H1 (cell line): ENCODE results near the gene CASP3. TPM values are rescaled to one million over a fixed set of nuclear protein-coding genes. Genes with fewer than 3 reads are reported as not detected.

Experiments
- CEBPB ChIP-seq: IDR thresholded peaks from 2 replicates; pipeline ENCODE4 v1.6.1; 2012; ENCODE audit warnings: low read depth, low read length
- HDAC2 ChIP-seq, 2 experiments: fragments of 300-600 bp in 1 of 2; sonication (generic) in 1 of 2; IDR thresholded peaks; 2 replicates each; pipeline ENCODE4 v1.6.1; 2011 to 2012; ENCODE audit warnings: low read depth in 2 of 2, low read length in 2 of 2, mild to moderate bottlenecking in 2 of 2, moderate library complexity in 2 of 2, borderline replicate concordance in 1 of 2, inconsistent platforms in 1 of 2
- JUN ChIP-seq: IDR thresholded peaks from 2 replicates; pipeline ENCODE4 v1.6.1; 2011; ENCODE audit warnings: low read depth, mild to moderate bottlenecking, improper control_type of control experiment, low read length
- POLR2AphosphoS5 ChIP-seq: IDR thresholded peaks from 2 replicates; pipeline ENCODE4 v1.6.1; 2011; ENCODE audit warnings: low read depth, low read length
- RAD21 ChIP-seq, 2 experiments: IDR thresholded peaks in 1 of 2; conservative IDR thresholded peaks in 1 of 2; 2 replicates each; pipeline ENCODE4 v1.6.1; 2011; ENCODE audit warnings: low read depth in 2 of 2, low read length in 2 of 2, improper control_type of control experiment in 1 of 2, inconsistent platforms in 1 of 2, mild to moderate bottlenecking in 1 of 2, moderate library complexity in 1 of 2
- SAP30 ChIP-seq: fragments of 300-600 bp; sonication (generic); IDR thresholded peaks from 2 replicates; pipeline ENCODE4 v1.7.1; 2012; ENCODE audit warnings: low read length, moderate library complexity, mild to moderate bottlenecking, inconsistent platforms; ENCODE audit not compliant: insufficient read depth, insufficient replicate concordance
- SIX5 ChIP-seq: IDR thresholded peaks from 2 replicates; pipeline ENCODE4 v1.6.1; 2011; ENCODE audit warnings: mild to moderate bottlenecking, low read depth, low read length
- polyA plus RNA-seq, 7 experiments: library from polyadenylated mRNA; depleted of rRNA in 3 of 7; stranded (reverse) in 5 of 7; unstranded in 2 of 7; fragments of >200 nt in 5 of 7; fragments of 200-250 nt in 2 of 7; gene quantifications; 1 replicate in 5 of 7; 2 replicates in 1 of 7; 4 replicates in 1 of 7; pipeline versions ENCODE4 v1.2.1 to v1.2.3, GENCODE V29; 2011 to 2013; ENCODE audit warnings: missing spikeins in 2 of 7, mixed read lengths in 2 of 7
- total RNA-seq: library from RNA; stranded (reverse); fragmentation: NEBNext Ultra II Directional; extraction: Animal tissue kit (Norgen Biotek cat#: 25700); gene quantifications from 2 replicates; pipeline ENCODE4 v1.2.1, GENCODE V29; 2021
- TF ChIP-seq, protein P1 (sequence below): IDR thresholded peaks from 2 replicates; pipeline ENCODE4 v1.6.1; 2012; ENCODE audit warnings: inconsistent platforms

CASP3 gene
- total and polyA plus RNA-seq, 2 of the 8 experiments (the other 6 are each of a cell fraction or from before 2014, with no cell fraction given), result 27.8 to 82.5 TPM

DNA sequence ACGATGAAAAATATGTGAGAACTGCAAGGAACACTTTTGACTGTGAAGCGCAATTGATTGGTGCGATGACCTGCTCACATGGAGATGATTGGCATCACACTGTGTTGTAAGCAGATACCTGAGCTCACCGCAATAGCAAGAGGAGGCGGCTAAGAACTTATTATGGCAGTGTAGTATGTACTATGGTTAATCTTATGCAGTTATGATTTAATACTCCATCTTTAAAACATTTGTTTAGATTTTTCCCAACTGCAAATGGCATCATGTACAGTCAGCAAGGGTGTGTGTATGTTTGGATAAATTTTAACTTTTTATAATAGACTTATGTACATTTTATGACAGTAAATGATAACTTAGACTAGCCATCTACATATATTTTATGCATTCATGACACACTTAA, 25.8 kb upstream of the CASP3 start (continued):
- TF ChIP-seq RAD21 (IDR thresholded peaks at IDR 0.05 in 1 of 2, conservative IDR thresholded peaks at IDR 0.05 in 1 of 2; ENCODE audit: low read depth in 2 of 2, low read length in 2 of 2) (no peak), SIX5 (no peak), JUN (no peak), HDAC2 (IDR thresholded peaks at IDR 0.05; ENCODE audit: borderline replicate concordance in 1 of 2, low read depth in 2 of 2, low read length in 2 of 2) (no peak), SAP30 (no peak), CEBPB (no peak), POLR2AphosphoS5 (no peak)
- TF ChIP-seq, protein P1, sequence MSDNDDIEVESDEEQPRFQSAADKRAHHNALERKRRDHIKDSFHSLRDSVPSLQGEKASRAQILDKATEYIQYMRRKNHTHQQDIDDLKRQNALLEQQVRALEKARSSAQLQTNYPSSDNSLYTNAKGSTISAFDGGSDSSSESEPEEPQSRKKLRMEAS, result no peak
